HCT116 (cell line): ENCODE data around the gene ERBB4. TPM values are rescaled to one million over a fixed set of nuclear protein-coding genes. Genes with fewer than 3 reads are reported as not detected.

Experiments used
- ATAC-seq: fragments of 200-7000 bp; cut with Tn5 transposase; 2 replicates; pipeline ENCODE4 v1.9.1; 2020; ENCODE audit warnings: mild to moderate bottlenecking, moderate library complexity
- BruUV-seq: library from RNA; stranded (reverse); fragments of 400-500 nt; replicated peaks from 2 replicates; lab custom pipeline; 2021; lab: Mats Ljungman, UMichigan
- CTCF ChIA-PET: fragments of 300-600 bp; sonication (Branson Sonifier 250); formaldehyde crosslinking; loops from one replicate; lab custom pipeline; 2021; ENCODE audit warnings: antibody characterized with exemption; lab: Charles Lee
- POLR2A ChIA-PET: fragments of 300-600, 350-600 bp; sonication (Branson Sonifier 250); formaldehyde crosslinking; loops from one replicate; lab custom pipeline; 2021; ENCODE audit warnings: antibody characterized with exemption; lab: Charles Lee
- RAD21 ChIA-PET, 2 experiments: fragments of 300-600 bp; sonication (Branson Sonifier 250); formaldehyde crosslinking; loops; one replicate each; lab custom pipeline; 2023; ENCODE audit warnings: low total read pairs in 2 of 2; ENCODE audit not compliant: uncharacterized antibody in 2 of 2, unreplicated experiment in 2 of 2, low non-redundant PET in 1 of 2; lab: Charles Lee
- DNase-seq: peaks from one replicate; pipeline ENCODE4 v3.0.0-alpha.2; 2010; ENCODE audit warnings: low read depth, low spot score
- H2AFZ ChIP-seq: fragments of 200-600 bp; shearing (Covaris generic), sonication (generic); 2 replicates; pipeline ENCODE4 v1.6.1; 2017; ENCODE audit warnings: low read depth, mixed run types, mixed read lengths, antibody characterized with exemption, low read length; ENCODE audit not compliant: poor library complexity, severe bottlenecking
- H3K27ac ChIP-seq: 2 replicates; pipeline ENCODE4 v1.5.1; 2012; ENCODE audit warnings: low read depth, low read length
- H3K27me3 ChIP-seq: fragments of 200-600 bp; sonication (generic); 2 replicates; pipeline ENCODE4 v1.6.1; 2016; ENCODE audit warnings: mixed run types, low read length, mixed read lengths; ENCODE audit not compliant: insufficient read depth
- H3K36me3 ChIP-seq, 2 experiments: fragments of 200-500 bp in 1 of 2; fragments of 200-600 bp in 1 of 2; sonication (Bioruptor generic) in 1 of 2; sonication (generic) in 1 of 2; 2 replicates each; pipeline versions ENCODE4 v1.5.1 to v1.6.1; 2014 to 2016; ENCODE audit warnings: low read length in 2 of 2, inconsistent platforms in 1 of 2, mixed read lengths in 1 of 2, mixed run types in 1 of 2; ENCODE audit not compliant: insufficient read depth in 2 of 2, control insufficient read depth in 1 of 2
- H3K4me1 ChIP-seq, 2 experiments: fragments of 200-600 bp in 1 of 2; sonication (generic) in 1 of 2; 2 replicates each; pipeline versions ENCODE4 v1.5.1 to v1.6.1; 2012 to 2017; ENCODE audit warnings: low read length in 2 of 2, inconsistent platforms in 1 of 2, mild to moderate bottlenecking in 1 of 2, mixed read lengths in 1 of 2, mixed run types in 1 of 2, moderate library complexity in 1 of 2; ENCODE audit not compliant: insufficient read depth in 2 of 2, control insufficient read depth in 1 of 2
- H3K4me2 ChIP-seq: fragments of 200-600 bp; sonication (generic); 2 replicates; pipeline ENCODE4 v1.6.1; 2017; ENCODE audit warnings: mixed run types, low read length, mixed read lengths
- H3K4me3 ChIP-seq, 2 experiments: fragments of 200-600 bp in 1 of 2; sonication (generic) in 1 of 2; replicated peaks in 1 of 2; 2 replicates each; pipeline ENCODE4 v1.5.1; 2011 to 2016; ENCODE audit warnings: low read length in 2 of 2, control low read depth in 1 of 2, low read depth in 1 of 2, mild to moderate bottlenecking in 1 of 2, mixed read lengths in 1 of 2, mixed run types in 1 of 2
- H3K79me2 ChIP-seq: fragments of 200-600 bp; sonication (generic); 2 replicates; pipeline ENCODE4 v1.6.1; 2017; ENCODE audit warnings: mild to moderate bottlenecking, mixed run types, low read length, moderate library complexity, mixed read lengths; ENCODE audit not compliant: insufficient read depth
- H3K9ac ChIP-seq: fragments of 200-600 bp; sonication (generic); 2 replicates; pipeline ENCODE4 v1.6.1; 2016; ENCODE audit warnings: low read length, mixed read lengths
- H3K9me2 ChIP-seq: fragments of 200-600 bp; sonication (generic), shearing (Covaris generic); 2 replicates; pipeline ENCODE4 v1.6.1; 2017; ENCODE audit warnings: mixed run types, mild to moderate bottlenecking, moderate library complexity; ENCODE audit not compliant: insufficient read depth
- H3K9me3 ChIP-seq, 2 experiments: fragments of 200-500 bp in 1 of 2; fragments of 200-600 bp in 1 of 2; sonication (Bioruptor generic) in 1 of 2; sonication (generic) in 1 of 2; 2 replicates each; pipeline ENCODE4 v1.6.1; 2014 to 2017; ENCODE audit warnings: low read length in 2 of 2, mixed read lengths in 2 of 2, inconsistent platforms in 1 of 2, low read depth in 1 of 2, mild to moderate bottlenecking in 1 of 2, mixed run types in 1 of 2, moderate library complexity in 1 of 2; ENCODE audit not compliant: control insufficient read depth in 1 of 2, insufficient read depth in 1 of 2
- H4K20me1 ChIP-seq: fragments of 200-600 bp; sonication (generic), shearing (Covaris generic); 2 replicates; pipeline ENCODE4 v1.6.1; 2017; ENCODE audit warnings: mixed run types, mild to moderate bottlenecking, moderate library complexity; ENCODE audit not compliant: insufficient read depth
- EGR1 ChIP-seq: IDR thresholded peaks from 2 replicates; pipeline ENCODE4 v1.6.1; 2012; ENCODE audit warnings: low read depth
- ELF1 ChIP-seq: IDR thresholded peaks from 2 replicates; pipeline ENCODE4 v1.6.1; 2012; ENCODE audit warnings: low read depth, borderline replicate concordance
- EZH2phosphoT487 ChIP-seq: fragments of 200-600 bp; IDR thresholded peaks from 2 replicates; pipeline ENCODE4 v1.6.1; 2018; ENCODE audit warnings: antibody characterized with exemption, borderline replicate concordance
- POLR2AphosphoS5 ChIP-seq: IDR thresholded peaks from 2 replicates; pipeline ENCODE4 v1.6.1; 2011; ENCODE audit warnings: mild to moderate bottlenecking, low read depth, low read length, moderate library complexity
- SIN3A ChIP-seq: IDR thresholded peaks from 2 replicates; pipeline ENCODE4 v1.6.1; 2012; ENCODE audit warnings: low read depth
- SP1 ChIP-seq: IDR thresholded peaks from 2 replicates; pipeline ENCODE4 v1.6.1; 2012; ENCODE audit warnings: low read depth
- YY1 ChIP-seq: IDR thresholded peaks from 2 replicates; pipeline ENCODE4 v1.6.1; 2011; ENCODE audit warnings: low read length, low read depth, moderate library complexity, mild to moderate bottlenecking; ENCODE audit not compliant: insufficient replicate concordance; ENCODE audit errors: extremely low read depth
- ZFX ChIP-seq: fragments of 450-650 bp; IDR thresholded peaks from 2 replicates; pipeline ENCODE4 v1.6.1; 2017
- ZNF274 ChIP-seq: fragments of 200-500 bp; sonication (Bioruptor generic); IDR thresholded peaks from 2 replicates; pipeline ENCODE4 v1.6.1; 2014; ENCODE audit warnings: mild to moderate bottlenecking, low read depth, low read length, inconsistent platforms
- intact Hi-C: fragments of 100-400 bp; cut with micrococcal nuclease; formaldehyde crosslinking; loops from 2 replicates; pipeline ENCODE4 v1.10.0; 2022
- total RNA-seq: library from RNA; stranded (reverse); gene quantifications from one replicate; pipeline ENCODE4 v1.2.1, GENCODE V29; 2021; ENCODE audit not compliant: unreplicated experiment
- TF ChIP-seq, protein P1 (sequence below): IDR thresholded peaks from 2 replicates; pipeline ENCODE4 v1.6.1; 2012
- TF ChIP-seq, protein P2 (sequence below): IDR thresholded peaks from 2 replicates; pipeline ENCODE4 v1.6.1; 2012
- TF ChIP-seq, protein P3 (sequence below): IDR thresholded peaks from 2 replicates; pipeline ENCODE4 v1.6.1; 2011; ENCODE audit warnings: mild to moderate bottlenecking, low read length, moderate library complexity; ENCODE audit not compliant: insufficient replicate concordance; ENCODE audit errors: extremely low read depth
- TF ChIP-seq, protein P4 (sequence below): IDR thresholded peaks from 2 replicates; pipeline ENCODE4 v1.6.1; 2012; ENCODE audit warnings: low read depth

The ERBB4 gene
- total RNA-seq, 1 experiment from 2014 or later: 0.10 TPM

DNA sequence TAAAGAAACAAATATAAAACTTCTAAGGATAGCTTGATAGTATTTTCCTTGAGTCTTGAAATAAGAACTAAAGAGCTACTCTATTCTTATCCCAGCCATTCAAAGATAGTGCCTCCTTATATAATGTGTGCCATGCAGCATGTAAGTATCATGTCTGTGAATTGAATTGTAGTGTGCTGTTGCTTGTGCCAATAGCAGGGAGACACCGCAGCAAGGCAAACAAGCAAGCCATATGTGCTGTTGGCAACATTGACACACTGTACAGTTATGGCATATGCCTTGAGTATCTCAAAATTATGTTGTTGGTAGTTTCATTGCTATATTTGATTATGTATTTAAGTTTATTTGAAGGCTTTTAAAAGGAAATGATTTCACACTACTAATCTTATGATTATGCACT is 58.2 kb downstream of the ERBB4 start:
- Histone ChIP-seq H3K36me3 (no peaks in the 10 kb centered on the region), H3K4me3 (no peak overlapping the region), H3K4me2 (no peak overlapping the region), H3K4me1 (no peaks in the 10 kb centered on the region; a peak in 1 of 4 replicates), H3K79me2 (no peaks in the 10 kb centered on the region), H4K20me1 (no peaks in the 10 kb centered on the region), H3K9me2 (no peaks in the 10 kb centered on the region), H2AFZ (no peak overlapping the region), H3K9me3 (no peaks in the 10 kb centered on the region), H3K27me3 (no peaks in the 10 kb centered on the region), H3K9ac (no peak overlapping the region), H3K27ac (no peak overlapping the region)
- ATAC-seq (no peak), DNase-seq (no peak)
- intact Hi-C loops: no loop called here
- ChIA-PET RAD21 (no interaction called here), POLR2A (no interaction called here), CTCF (no interaction called here)
- no TSS peak for BruUV-seq
- TF ChIP-seq SP1 (no peak), YY1 (no peak)

DNA sequence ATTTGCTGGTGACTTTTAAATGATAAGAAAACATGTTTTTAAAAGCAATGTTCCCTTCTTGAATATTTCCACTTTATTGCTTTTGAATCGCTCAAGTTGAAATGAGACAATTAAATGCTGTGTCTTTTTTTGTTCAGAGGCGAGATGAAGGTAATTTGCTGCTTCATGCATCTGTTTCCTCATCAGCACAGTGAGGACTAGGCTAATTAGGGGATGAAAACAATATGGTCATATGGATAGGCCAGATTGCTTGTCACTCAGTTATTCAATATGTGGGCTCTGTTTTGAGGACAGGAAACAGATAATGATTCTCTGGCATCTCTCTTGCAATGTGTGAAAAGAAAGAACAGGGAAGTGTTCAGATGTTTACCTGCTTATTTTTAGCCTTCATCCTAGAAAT is 61.0 kb downstream of the ERBB4 start:
- no TSS peak for BruUV-seq
- no peaks in the 10 kb centered on the region for H4K20me1 ChIP-seq
- no peaks in the 10 kb centered on the region for H3K9me3 ChIP-seq
- no peaks in the 10 kb centered on the region for H3K79me2 ChIP-seq
- intact Hi-C loops: no loop called here
- no peak overlapping the region for H3K4me2 ChIP-seq
- ChIA-PET POLR2A (no interaction called here), RAD21 (no interaction called here), CTCF (no interaction called here)
- DNase-seq (no peak), ATAC-seq (no peak)
- H3K9ac ChIP-seq: no peak overlapping the region
- H3K4me3 ChIP-seq: no peak overlapping the region
- H3K9me2 ChIP-seq: no peaks in the 10 kb centered on the region
- no peak overlapping the region for H2AFZ ChIP-seq
- H3K4me1 ChIP-seq: no peaks in the 10 kb centered on the region
- no peaks in the 10 kb centered on the region for H3K27me3 ChIP-seq
- H3K27ac ChIP-seq: no peak overlapping the region
- H3K36me3 ChIP-seq: no peaks in the 10 kb centered on the region
- TF ChIP-seq, protein P1, sequence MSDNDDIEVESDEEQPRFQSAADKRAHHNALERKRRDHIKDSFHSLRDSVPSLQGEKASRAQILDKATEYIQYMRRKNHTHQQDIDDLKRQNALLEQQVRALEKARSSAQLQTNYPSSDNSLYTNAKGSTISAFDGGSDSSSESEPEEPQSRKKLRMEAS: no peak
- TF ChIP-seq EZH2phosphoT487: no peak
- TF ChIP-seq, protein P2, sequence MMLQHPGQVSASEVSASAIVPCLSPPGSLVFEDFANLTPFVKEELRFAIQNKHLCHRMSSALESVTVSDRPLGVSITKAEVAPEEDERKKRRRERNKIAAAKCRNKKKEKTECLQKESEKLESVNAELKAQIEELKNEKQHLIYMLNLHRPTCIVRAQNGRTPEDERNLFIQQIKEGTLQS: no peak
- no peak for TF ChIP-seq ELF1
- TF ChIP-seq, protein P3, sequence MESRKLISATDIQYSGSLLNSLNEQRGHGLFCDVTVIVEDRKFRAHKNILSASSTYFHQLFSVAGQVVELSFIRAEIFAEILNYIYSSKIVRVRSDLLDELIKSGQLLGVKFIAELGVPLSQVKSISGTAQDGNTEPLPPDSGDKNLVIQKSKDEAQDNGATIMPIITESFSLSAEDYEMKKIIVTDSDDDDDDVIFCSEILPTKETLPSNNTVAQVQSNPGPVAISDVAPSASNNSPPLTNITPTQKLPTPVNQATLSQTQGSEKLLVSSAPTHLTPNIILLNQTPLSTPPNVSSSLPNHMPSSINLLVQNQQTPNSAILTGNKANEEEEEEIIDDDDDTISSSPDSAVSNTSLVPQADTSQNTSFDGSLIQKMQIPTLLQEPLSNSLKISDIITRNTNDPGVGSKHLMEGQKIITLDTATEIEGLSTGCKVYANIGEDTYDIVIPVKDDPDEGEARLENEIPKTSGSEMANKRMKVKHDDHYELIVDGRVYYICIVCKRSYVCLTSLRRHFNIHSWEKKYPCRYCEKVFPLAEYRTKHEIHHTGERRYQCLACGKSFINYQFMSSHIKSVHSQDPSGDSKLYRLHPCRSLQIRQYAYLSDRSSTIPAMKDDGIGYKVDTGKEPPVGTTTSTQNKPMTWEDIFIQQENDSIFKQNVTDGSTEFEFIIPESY: no peak
- TF ChIP-seq ZFX: no peak
- no peak for TF ChIP-seq ZNF274
- no peak for TF ChIP-seq POLR2AphosphoS5
- TF ChIP-seq SIN3A: no peak
- TF ChIP-seq, protein P4, sequence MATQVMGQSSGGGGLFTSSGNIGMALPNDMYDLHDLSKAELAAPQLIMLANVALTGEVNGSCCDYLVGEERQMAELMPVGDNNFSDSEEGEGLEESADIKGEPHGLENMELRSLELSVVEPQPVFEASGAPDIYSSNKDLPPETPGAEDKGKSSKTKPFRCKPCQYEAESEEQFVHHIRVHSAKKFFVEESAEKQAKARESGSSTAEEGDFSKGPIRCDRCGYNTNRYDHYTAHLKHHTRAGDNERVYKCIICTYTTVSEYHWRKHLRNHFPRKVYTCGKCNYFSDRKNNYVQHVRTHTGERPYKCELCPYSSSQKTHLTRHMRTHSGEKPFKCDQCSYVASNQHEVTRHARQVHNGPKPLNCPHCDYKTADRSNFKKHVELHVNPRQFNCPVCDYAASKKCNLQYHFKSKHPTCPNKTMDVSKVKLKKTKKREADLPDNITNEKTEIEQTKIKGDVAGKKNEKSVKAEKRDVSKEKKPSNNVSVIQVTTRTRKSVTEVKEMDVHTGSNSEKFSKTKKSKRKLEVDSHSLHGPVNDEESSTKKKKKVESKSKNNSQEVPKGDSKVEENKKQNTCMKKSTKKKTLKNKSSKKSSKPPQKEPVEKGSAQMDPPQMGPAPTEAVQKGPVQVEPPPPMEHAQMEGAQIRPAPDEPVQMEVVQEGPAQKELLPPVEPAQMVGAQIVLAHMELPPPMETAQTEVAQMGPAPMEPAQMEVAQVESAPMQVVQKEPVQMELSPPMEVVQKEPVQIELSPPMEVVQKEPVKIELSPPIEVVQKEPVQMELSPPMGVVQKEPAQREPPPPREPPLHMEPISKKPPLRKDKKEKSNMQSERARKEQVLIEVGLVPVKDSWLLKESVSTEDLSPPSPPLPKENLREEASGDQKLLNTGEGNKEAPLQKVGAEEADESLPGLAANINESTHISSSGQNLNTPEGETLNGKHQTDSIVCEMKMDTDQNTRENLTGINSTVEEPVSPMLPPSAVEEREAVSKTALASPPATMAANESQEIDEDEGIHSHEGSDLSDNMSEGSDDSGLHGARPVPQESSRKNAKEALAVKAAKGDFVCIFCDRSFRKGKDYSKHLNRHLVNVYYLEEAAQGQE: no peak
- no peak for TF ChIP-seq EGR1
